ENCODE data around the gene SKIDA1.

The SKIDA1 gene

DNA sequence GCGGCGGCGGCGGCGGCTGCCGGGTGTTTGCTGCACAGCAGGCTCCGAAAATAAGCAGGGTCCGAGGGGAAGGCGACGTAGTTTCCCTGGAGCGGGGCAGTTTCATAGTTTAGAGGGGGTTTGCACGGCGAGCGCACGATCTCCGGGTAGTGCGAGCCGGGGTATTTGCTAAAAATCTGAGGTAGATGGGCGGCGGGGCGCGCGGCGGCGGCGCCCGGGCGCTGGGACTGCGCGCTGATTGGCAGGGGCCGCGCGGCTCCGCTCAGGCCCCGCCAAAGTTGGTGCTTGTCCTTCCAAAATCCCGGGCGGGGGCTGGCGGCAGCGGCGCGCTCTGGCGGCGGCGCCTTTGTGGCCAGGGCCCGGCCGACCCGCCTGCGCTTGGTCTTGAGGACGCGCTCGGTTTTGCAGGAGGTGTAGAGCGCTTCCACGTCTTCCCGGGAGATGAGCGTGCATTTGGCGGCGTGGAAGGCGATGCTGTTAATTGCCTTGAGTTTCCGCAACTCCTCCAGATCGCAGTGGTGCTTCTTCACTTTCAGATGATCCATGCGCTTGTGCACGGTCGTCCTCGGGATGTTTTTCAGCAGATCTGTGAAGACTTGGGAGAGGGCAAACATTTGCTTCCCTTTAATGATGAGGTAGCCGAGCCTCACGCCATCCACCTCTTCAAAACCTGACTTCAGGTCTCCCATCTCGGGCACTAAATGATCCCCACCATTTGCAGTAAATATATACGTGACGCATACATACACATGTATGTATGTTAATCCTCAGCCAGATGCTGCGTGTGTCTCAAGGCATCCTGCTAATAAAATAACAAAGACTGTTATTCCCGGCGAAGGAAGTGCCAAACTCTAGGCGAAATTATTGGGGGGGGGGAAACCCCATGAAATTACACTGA is 8.1 kb downstream of the SKIDA1 start:
- Histone ChIP-seq H3K9ac (ENCODE audit: low read length in 5 of 5) (peak overlapping the region in 4 of 5 donors; percentile 0 to 69 (median 36)), H3K27ac (ENCODE audit: low read depth, low read length) (peak overlapping the region; percentile 43), H3K36me3 (ENCODE audit: control insufficient read depth in 5 of 5, insufficient read depth in 5 of 5, low read length in 5 of 5) (no peaks in the 10 kb centered on the region), H3K4me1 (ENCODE audit: control insufficient read depth in 5 of 5, insufficient read depth in 5 of 5, low read length in 5 of 5) (peaks cover 0 to 41% (median 39%) of the 10 kb centered on the region in 5 donors), H3K27me3 (ENCODE audit: control insufficient read depth in 5 of 5, insufficient read depth in 4 of 5, low read length in 5 of 5) (peaks cover 0 to 11% (median 2%) of the 10 kb centered on the region in 5 donors), H3K4me3 (ENCODE audit: low read depth in 1 of 5, low read length in 5 of 5) (peak overlapping the region; percentile 70 to 85 (median 76)), H3K9me3 (ENCODE audit: control insufficient read depth in 5 of 5, low read length in 5 of 5) (no peaks in the 10 kb centered on the region)

GRCh38 chr10:21516242-21517131 is 9.0 kb downstream of the SKIDA1 start:
- H3K27me3 ChIP-seq (ENCODE audit: control insufficient read depth in 5 of 5, insufficient read depth in 4 of 5, low read length in 5 of 5): peaks cover 0 to 11% (median 2%) of the 10 kb centered on the region in 5 donors
- peak overlapping the region in 1 of 5 donors; percentile 59 for H3K9ac ChIP-seq (ENCODE audit: low read length in 5 of 5)
- H3K36me3 ChIP-seq (ENCODE audit: control insufficient read depth in 5 of 5, insufficient read depth in 5 of 5, low read length in 5 of 5): no peaks in the 10 kb centered on the region
- H3K27ac ChIP-seq (ENCODE audit: low read depth, low read length): peak overlapping the region; percentile 13
- peak overlapping the region; percentile 70 to 85 (median 76) for H3K4me3 ChIP-seq (ENCODE audit: low read depth in 1 of 5, low read length in 5 of 5)
- no peaks in the 10 kb centered on the region for H3K9me3 ChIP-seq (ENCODE audit: control insufficient read depth in 5 of 5, low read length in 5 of 5)
- H3K4me1 ChIP-seq (ENCODE audit: control insufficient read depth in 5 of 5, insufficient read depth in 5 of 5, low read length in 5 of 5): peaks cover 0 to 41% (median 39%) of the 10 kb centered on the region in 5 donors

- peaks cover 0 to 11% (median 2%) of the 10 kb centered on the region in 5 donors for H3K27me3 ChIP-seq (ENCODE audit: control insufficient read depth in 5 of 5, insufficient read depth in 4 of 5, low read length in 5 of 5)
- no peak overlapping the region for H3K9ac ChIP-seq (ENCODE audit: low read length in 5 of 5)
- peak overlapping the region; percentile 13 for H3K27ac ChIP-seq (ENCODE audit: low read depth, low read length)
Measured at GRCh38 chr10:21515361-21516241, 9.9 kb downstream of the SKIDA1 start.

DNA sequence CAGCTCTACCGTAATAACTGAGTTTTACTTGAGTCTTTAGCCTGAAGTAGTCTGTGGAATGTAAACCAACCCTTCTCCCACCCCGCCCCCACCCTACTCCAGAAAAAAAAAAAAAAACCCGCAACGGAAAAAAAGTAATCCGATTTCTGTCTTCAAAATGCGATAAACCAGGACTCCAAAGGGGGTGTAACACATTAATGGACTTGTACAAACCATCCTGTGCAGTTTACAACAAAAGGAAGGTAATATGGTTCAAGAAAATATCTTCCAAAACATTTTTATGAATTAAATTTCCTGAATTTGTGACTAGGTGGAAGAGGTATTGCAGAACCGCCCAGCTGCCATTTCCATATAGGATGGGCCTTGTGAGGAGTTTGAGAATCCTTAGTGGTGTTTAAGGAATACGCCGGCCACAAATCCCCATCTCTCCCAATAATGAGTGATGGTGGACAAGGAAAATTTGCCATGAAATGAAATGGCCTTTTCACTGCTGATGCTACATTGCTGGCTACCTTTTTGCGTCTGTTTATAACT is 10.6 kb downstream of the SKIDA1 start:
- peaks cover 0 to 42% (median 41%) of the 10 kb centered on the region in 5 donors for H3K4me1 ChIP-seq (ENCODE audit: control insufficient read depth in 5 of 5, insufficient read depth in 5 of 5, low read length in 5 of 5)
- no peak overlapping the region for H3K27ac ChIP-seq (ENCODE audit: low read depth, low read length)
- H3K9me3 ChIP-seq (ENCODE audit: control insufficient read depth in 5 of 5, low read length in 5 of 5): no peaks in the 10 kb centered on the region
- peaks cover 0 to 11% (median 2%) of the 10 kb centered on the region in 5 donors for H3K27me3 ChIP-seq (ENCODE audit: control insufficient read depth in 5 of 5, insufficient read depth in 4 of 5, low read length in 5 of 5)
- no peaks in the 10 kb centered on the region for H3K36me3 ChIP-seq (ENCODE audit: control insufficient read depth in 5 of 5, insufficient read depth in 5 of 5, low read length in 5 of 5)
- H3K4me3 ChIP-seq (ENCODE audit: low read depth in 1 of 5, low read length in 5 of 5): no peak overlapping the region
- H3K9ac ChIP-seq (ENCODE audit: low read length in 5 of 5): no peak overlapping the region

More at GRCh38 chr10:21515361-21516241, 9.9 kb downstream of the SKIDA1 start:
- no peaks in the 10 kb centered on the region for H3K9me3 ChIP-seq (ENCODE audit: control insufficient read depth in 5 of 5, low read length in 5 of 5)
- H3K4me1 ChIP-seq (ENCODE audit: control insufficient read depth in 5 of 5, insufficient read depth in 5 of 5, low read length in 5 of 5): peaks cover 0 to 41% (median 39%) of the 10 kb centered on the region in 5 donors
- no peaks in the 10 kb centered on the region for H3K36me3 ChIP-seq (ENCODE audit: control insufficient read depth in 5 of 5, insufficient read depth in 5 of 5, low read length in 5 of 5)
- H3K4me3 ChIP-seq (ENCODE audit: low read depth in 1 of 5, low read length in 5 of 5): peak overlapping the region; percentile 70 to 79 (median 74)

DNA sequence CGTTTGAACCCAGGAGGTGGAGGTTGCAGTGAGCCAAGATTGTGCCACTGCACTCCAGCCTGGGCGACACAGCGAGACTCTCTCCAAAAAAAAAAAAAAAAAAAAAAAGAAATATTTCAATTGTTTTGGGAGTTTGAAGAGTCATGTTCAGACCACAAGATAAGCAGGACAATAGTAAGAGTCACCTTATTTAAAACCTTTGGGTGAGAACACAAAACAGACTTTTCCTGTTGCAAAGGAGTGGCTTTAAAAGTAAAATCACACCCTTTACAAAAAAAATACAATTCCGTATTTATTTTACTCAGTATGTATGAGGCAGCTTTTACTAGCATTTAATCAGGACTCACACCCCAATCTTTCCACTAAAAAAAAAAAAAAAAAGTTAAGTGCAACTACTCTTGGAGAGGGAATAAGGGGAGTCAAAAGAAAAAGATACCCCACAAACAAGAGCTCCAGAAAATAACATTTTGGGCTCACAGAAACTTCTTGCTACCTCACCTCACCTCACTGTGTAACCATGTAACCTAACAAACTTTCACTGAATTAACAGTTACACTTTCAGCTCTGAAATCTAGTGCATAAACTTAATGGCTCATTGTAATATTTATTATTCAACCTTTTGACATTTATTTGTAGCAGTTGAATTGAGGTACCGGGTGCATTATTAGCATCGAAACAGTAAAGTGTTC is 11.2 kb downstream of the SKIDA1 start:
- no peaks in the 10 kb centered on the region for H3K9me3 ChIP-seq (ENCODE audit: control insufficient read depth in 5 of 5, low read length in 5 of 5)
- H3K36me3 ChIP-seq (ENCODE audit: control insufficient read depth in 5 of 5, insufficient read depth in 5 of 5, low read length in 5 of 5): no peaks in the 10 kb centered on the region
- peaks cover 0 to 37% (median 36%) of the 10 kb centered on the region in 5 donors for H3K4me1 ChIP-seq (ENCODE audit: control insufficient read depth in 5 of 5, insufficient read depth in 5 of 5, low read length in 5 of 5)
- H3K27me3 ChIP-seq (ENCODE audit: control insufficient read depth in 5 of 5, insufficient read depth in 4 of 5, low read length in 5 of 5): peaks cover 0 to 11% (median 2%) of the 10 kb centered on the region in 5 donors
- no peak overlapping the region for H3K4me3 ChIP-seq (ENCODE audit: low read depth in 1 of 5, low read length in 5 of 5)
- no peak overlapping the region for H3K9ac ChIP-seq (ENCODE audit: low read length in 5 of 5)
- no peak overlapping the region for H3K27ac ChIP-seq (ENCODE audit: low read depth, low read length)

GRCh38 chr10:21513405-21513788 is 12.1 kb downstream of the SKIDA1 start:
- H3K4me1 ChIP-seq (ENCODE audit: control insufficient read depth in 5 of 5, insufficient read depth in 5 of 5, low read length in 5 of 5): peaks cover 0 to 28% (median 28%) of the 10 kb centered on the region in 5 donors
- no peaks in the 10 kb centered on the region for H3K36me3 ChIP-seq (ENCODE audit: control insufficient read depth in 5 of 5, insufficient read depth in 5 of 5, low read length in 5 of 5)
- no peaks in the 10 kb centered on the region for H3K9me3 ChIP-seq (ENCODE audit: control insufficient read depth in 5 of 5, low read length in 5 of 5)
- H3K4me3 ChIP-seq (ENCODE audit: low read depth in 1 of 5, low read length in 5 of 5): no peak overlapping the region
- no peak overlapping the region for H3K27ac ChIP-seq (ENCODE audit: low read depth, low read length)
- no peak overlapping the region for H3K9ac ChIP-seq (ENCODE audit: low read length in 5 of 5)
- H3K27me3 ChIP-seq (ENCODE audit: control insufficient read depth in 5 of 5, insufficient read depth in 4 of 5, low read length in 5 of 5): peaks cover 0 to 11% (median 2%) of the 10 kb centered on the region in 5 donors

- Histone ChIP-seq H3K4me3 (ENCODE audit: low read depth in 1 of 5, low read length in 5 of 5) (no peak overlapping the region), H3K27me3 (ENCODE audit: control insufficient read depth in 5 of 5, insufficient read depth in 4 of 5, low read length in 5 of 5) (peaks cover 0 to 11% (median 0%) of the 10 kb centered on the region in 5 donors), H3K9ac (ENCODE audit: low read length in 5 of 5) (no peak overlapping the region), H3K27ac (ENCODE audit: low read depth, low read length) (no peak overlapping the region), H3K4me1 (ENCODE audit: control insufficient read depth in 5 of 5, insufficient read depth in 5 of 5, low read length in 5 of 5) (peaks cover 0 to 24% (median 22%) of the 10 kb centered on the region in 5 donors), H3K9me3 (ENCODE audit: control insufficient read depth in 5 of 5, low read length in 5 of 5) (no peaks in the 10 kb centered on the region), H3K36me3 (ENCODE audit: control insufficient read depth in 5 of 5, insufficient read depth in 5 of 5, low read length in 5 of 5) (no peaks in the 10 kb centered on the region)
Measured at GRCh38 chr10:21512573-21513404, 12.7 kb downstream of the SKIDA1 start.

DNA sequence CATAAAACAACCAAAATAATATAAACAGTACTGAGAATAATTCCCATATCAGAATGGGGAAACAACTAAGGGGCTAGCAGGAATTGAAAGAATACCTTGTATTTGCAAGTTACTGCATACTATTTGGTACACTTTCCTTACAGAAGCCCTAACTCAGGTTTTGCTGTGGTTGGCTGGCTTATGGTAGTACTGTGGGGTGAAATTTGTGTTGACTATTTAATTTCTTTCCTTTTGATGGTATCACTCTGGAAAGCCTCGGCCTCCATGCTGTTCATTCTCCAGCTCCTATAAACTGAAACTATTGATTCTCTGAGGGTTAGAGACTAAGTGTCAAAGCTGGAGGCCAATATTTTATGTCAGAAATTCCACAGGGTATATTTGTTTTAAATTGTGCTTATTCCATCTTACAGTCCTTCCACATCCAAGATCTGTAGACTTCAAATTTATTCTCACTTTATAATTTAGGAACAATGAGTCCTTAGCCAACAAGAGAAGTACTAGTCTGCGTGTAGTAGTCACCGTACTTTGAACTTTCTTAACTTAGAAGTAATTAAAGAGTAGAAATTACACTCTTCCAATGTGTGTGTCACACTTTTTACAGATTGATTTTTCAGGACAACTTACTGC is 13.4 kb downstream of the SKIDA1 start:
- H3K9ac ChIP-seq (ENCODE audit: low read length in 5 of 5): no peak overlapping the region
- no peak overlapping the region for H3K4me3 ChIP-seq (ENCODE audit: low read depth in 1 of 5, low read length in 5 of 5)
- H3K9me3 ChIP-seq (ENCODE audit: control insufficient read depth in 5 of 5, low read length in 5 of 5): no peaks in the 10 kb centered on the region
- H3K27ac ChIP-seq (ENCODE audit: low read depth, low read length): no peak overlapping the region
- H3K36me3 ChIP-seq (ENCODE audit: control insufficient read depth in 5 of 5, insufficient read depth in 5 of 5, low read length in 5 of 5): no peaks in the 10 kb centered on the region
- H3K27me3 ChIP-seq (ENCODE audit: control insufficient read depth in 5 of 5, insufficient read depth in 4 of 5, low read length in 5 of 5): peaks cover 0 to 11% (median 0%) of the 10 kb centered on the region in 5 donors
- H3K4me1 ChIP-seq (ENCODE audit: control insufficient read depth in 5 of 5, insufficient read depth in 5 of 5, low read length in 5 of 5): peaks cover 0 to 19% (median 16%) of the 10 kb centered on the region in 5 donors
